Immature natural killer cell (primary cell): ENCODE measurements around the gene WHRN. TPM values are rescaled to one million over a fixed set of nuclear protein-coding genes. Genes with fewer than 3 reads are reported as not detected.

Source experiments
- DNase-seq, 3 donors: peaks; one replicate each; pipeline ENCODE4 v3.0.0; 2022; ENCODE audit warnings: mixed read lengths in 1 of 3
- H3K27ac Mint-ChIP-seq, 6 donors: one replicate each; pipeline ENCODE4 v1.8.0; 2020; ENCODE audit warnings: mixed read lengths in 6 of 6, mild to moderate bottlenecking in 5 of 6, inconsistent platforms in 4 of 6, moderate library complexity in 3 of 6
- H3K27me3 Mint-ChIP-seq, 3 donors: one replicate each; pipeline ENCODE4 v1.8.0; 2020 to 2021; ENCODE audit warnings: low read depth in 3 of 3, mild to moderate bottlenecking in 3 of 3, mixed read lengths in 3 of 3, moderate library complexity in 3 of 3, inconsistent platforms in 1 of 3
- H3K36me3 Mint-ChIP-seq, 3 donors: one replicate each; pipeline ENCODE4 v1.8.0; 2020; ENCODE audit warnings: mixed read lengths in 3 of 3, inconsistent platforms in 2 of 3, mild to moderate bottlenecking in 2 of 3
- H3K4me1 Mint-ChIP-seq, 2 donors: one replicate each; pipeline ENCODE4 v1.8.0; 2020; ENCODE audit warnings: inconsistent platforms in 2 of 2, mild to moderate bottlenecking in 2 of 2, mixed read lengths in 2 of 2, moderate library complexity in 1 of 2
- H3K4me3 Mint-ChIP-seq, 5 donors: one replicate each; pipeline ENCODE4 v1.8.0; 2020; ENCODE audit warnings: mild to moderate bottlenecking in 5 of 5, mixed read lengths in 5 of 5, inconsistent platforms in 3 of 5, moderate library complexity in 3 of 5
- H3K9me3 Mint-ChIP-seq, 6 donors: one replicate each; pipeline ENCODE4 v1.8.0; 2020; ENCODE audit warnings: mild to moderate bottlenecking in 6 of 6, mixed read lengths in 6 of 6, inconsistent platforms in 4 of 6, moderate library complexity in 3 of 6
- polyA plus RNA-seq, 3 donors: library from polyadenylated mRNA; unstranded; fragments of 300-500 nt; fragmentation: Illumina TruSeq; gene quantifications; one replicate each; pipeline ENCODE4 v1.2.3, GENCODE V29; 2021

WHRN gene
- polyA plus RNA-seq, 3 donors from 2014 or later: 0.22 to 1.4 (median 1.0) TPM

GRCh38 chr9:114525513-114525912 lies 20.2 kb upstream of the WHRN start:
- peaks cover 0 to 3% (median 0%) of the 10 kb centered on the region in 3 donors for H3K36me3 Mint-ChIP-seq
- H3K27ac Mint-ChIP-seq: no peak overlapping the region
- peaks cover 3 to 4% (median 4%) of the 10 kb centered on the region in 3 donors for H3K27me3 Mint-ChIP-seq
- H3K9me3 Mint-ChIP-seq: no peaks in the 10 kb centered on the region
- DNase-seq: no peak
- no peak overlapping the region for H3K4me3 Mint-ChIP-seq
- H3K4me1 Mint-ChIP-seq: no peaks in the 10 kb centered on the region

DNA sequence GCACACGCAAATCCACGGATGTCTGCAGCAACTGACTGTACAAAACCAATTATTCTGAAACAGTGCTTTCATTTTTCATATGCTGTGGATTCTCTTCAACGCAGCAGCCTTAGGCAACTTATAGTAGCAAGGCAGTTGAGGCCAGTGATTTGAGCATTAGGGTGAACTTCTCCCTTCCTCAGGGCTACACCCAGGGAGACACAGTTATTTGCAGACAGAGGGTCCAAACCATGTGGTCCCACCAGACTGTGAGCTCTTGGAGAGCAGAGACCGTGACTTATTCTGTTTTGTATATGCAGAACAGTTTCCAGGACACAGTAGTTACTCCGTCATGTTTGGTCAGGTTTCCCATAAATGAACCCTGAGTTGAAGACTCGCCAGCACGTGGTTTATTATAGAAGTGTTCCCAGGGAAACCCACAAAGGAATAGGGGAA lies 19.0 kb upstream of the WHRN start:
- no peak overlapping the region for H3K27ac Mint-ChIP-seq
- DNase-seq: no peak
- no peaks in the 10 kb centered on the region for H3K9me3 Mint-ChIP-seq
- peaks cover 0 to 3% (median 0%) of the 10 kb centered on the region in 3 donors for H3K36me3 Mint-ChIP-seq
- H3K4me1 Mint-ChIP-seq: peaks cover 0 to 1% of the 10 kb centered on the region in 2 donors
- H3K4me3 Mint-ChIP-seq: no peak overlapping the region
- H3K27me3 Mint-ChIP-seq: peaks cover 4 to 6% (median 4%) of the 10 kb centered on the region in 3 donors

GRCh38 chr9:114522847-114523246 lies 17.6 kb upstream of the WHRN start:
- no peak for DNase-seq
- Mint-ChIP-seq H3K27me3 (peaks cover 4 to 6% (median 5%) of the 10 kb centered on the region in 3 donors), H3K36me3 (peaks cover 0 to 3% (median 0%) of the 10 kb centered on the region in 3 donors), H3K4me1 (peaks cover 11 to 12% of the 10 kb centered on the region in 2 donors), H3K27ac (no peak overlapping the region), H3K9me3 (no peaks in the 10 kb centered on the region), H3K4me3 (no peak overlapping the region)

DNA sequence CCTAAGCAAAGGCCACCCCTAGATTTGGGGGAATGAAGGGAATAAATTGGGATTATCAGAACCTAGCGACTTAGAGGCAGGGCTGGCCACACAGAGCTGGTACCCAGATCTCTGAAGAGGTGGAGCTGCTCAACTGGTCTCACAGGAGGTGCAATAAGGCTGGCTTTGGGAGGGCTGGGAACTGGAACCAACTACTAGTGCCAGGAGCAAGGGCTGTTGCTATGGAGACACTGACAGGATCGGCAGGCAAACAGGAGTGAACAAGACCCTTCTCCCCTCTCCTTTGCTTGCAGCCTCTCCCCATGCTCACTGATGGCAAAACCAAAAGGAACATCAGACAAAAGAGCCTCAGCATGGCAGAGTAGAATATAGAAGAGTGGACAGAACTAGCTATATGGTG lies 17.0 kb upstream of the WHRN start:
- no peak for DNase-seq
- H3K9me3 Mint-ChIP-seq: no peaks in the 10 kb centered on the region
- no peaks in the 10 kb centered on the region for H3K36me3 Mint-ChIP-seq
- no peak overlapping the region for H3K27ac Mint-ChIP-seq
- H3K4me3 Mint-ChIP-seq: no peak overlapping the region
- peaks cover 2 to 6% (median 5%) of the 10 kb centered on the region in 3 donors for H3K27me3 Mint-ChIP-seq
- peaks cover 12 to 16% of the 10 kb centered on the region in 2 donors for H3K4me1 Mint-ChIP-seq

DNA sequence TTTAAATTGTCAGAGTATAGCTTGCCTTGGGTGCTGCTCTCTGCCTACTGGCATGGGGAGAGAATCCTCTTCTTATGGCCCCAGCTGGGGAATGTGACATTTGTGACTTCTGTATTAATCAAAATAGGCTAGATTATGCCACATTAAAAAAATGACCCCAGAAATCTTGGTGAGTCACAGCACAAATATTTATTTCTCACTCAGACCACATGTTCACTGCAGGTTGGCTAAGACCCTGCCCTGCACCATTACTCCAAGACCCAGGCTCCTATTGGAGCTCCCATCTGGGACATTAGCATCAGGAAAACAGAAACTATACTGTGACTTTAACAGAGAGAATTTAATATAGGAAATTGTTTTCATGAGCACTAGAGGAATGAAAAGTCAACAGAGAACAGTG lies 16.6 kb upstream of the WHRN start:
- H3K4me3 Mint-ChIP-seq: no peak overlapping the region
- H3K4me1 Mint-ChIP-seq: peaks cover 13 to 20% of the 10 kb centered on the region in 2 donors
- no peak for DNase-seq
- no peaks in the 10 kb centered on the region for H3K9me3 Mint-ChIP-seq
- peaks cover 2 to 6% (median 5%) of the 10 kb centered on the region in 3 donors for H3K27me3 Mint-ChIP-seq
- no peak overlapping the region for H3K27ac Mint-ChIP-seq
- H3K36me3 Mint-ChIP-seq: no peaks in the 10 kb centered on the region

DNA sequence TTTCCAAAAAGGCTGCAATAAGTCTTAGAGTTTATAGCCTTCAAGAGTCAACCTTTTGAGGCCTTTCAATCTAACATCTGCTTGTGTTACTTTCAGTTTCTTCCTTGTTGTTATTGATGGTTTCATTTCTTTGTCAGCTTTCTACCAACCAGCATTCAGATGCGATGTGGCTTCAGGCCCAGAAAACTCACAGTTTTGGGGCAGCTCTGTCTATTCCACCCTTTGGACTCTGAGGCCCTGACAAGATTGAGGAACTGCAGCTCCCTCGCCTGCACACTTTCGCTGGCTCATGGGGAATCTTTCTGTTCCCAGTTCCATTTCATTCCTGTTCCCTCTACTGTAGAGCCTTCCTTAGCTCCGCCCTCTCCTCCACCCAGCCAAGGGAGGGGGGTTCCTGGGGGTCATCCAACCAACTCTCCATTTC lies 13.3 kb upstream of the WHRN start:
- peaks cover 17 to 33% of the 10 kb centered on the region in 2 donors for H3K4me1 Mint-ChIP-seq
- peak overlapping the region; percentile 82 to 92 (median 90) for H3K27ac Mint-ChIP-seq
- H3K27me3 Mint-ChIP-seq: peaks cover 2 to 7% (median 3%) of the 10 kb centered on the region in 3 donors
- no peaks in the 10 kb centered on the region for H3K36me3 Mint-ChIP-seq
- no peaks in the 10 kb centered on the region for H3K9me3 Mint-ChIP-seq
- peak overlapping the region in 3 of 5 donors; percentile 1 to 42 (median 41) for H3K4me3 Mint-ChIP-seq
- DNase-seq: peak; percentile 51 to 55 (median 51)

DNA sequence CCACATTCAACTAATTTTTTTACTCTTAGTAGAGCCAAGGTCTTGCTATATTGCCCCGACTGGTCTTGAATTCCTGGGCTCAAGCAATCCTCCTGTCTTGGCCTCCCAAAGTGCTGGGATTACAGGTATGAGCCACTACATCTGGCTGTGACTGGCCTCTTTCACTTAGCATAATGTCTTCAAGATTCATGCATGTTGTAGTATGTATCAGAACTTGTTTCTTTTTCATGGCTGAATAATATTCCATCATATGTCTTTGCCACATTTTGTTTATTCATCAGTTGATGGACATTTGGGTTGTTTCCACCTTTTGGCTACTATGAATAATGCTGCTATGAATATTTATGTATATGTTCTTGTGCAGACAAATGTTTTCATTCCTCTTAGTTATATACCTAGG lies 12.8 kb upstream of the WHRN start:
- no peak for DNase-seq
- Mint-ChIP-seq H3K27ac (peak overlapping the region; percentile 82 to 92 (median 90)), H3K27me3 (peaks cover 2 to 7% (median 4%) of the 10 kb centered on the region in 3 donors), H3K4me3 (peak overlapping the region in 2 of 5 donors; percentile 1 to 41), H3K36me3 (no peaks in the 10 kb centered on the region), H3K4me1 (peaks cover 22 to 38% of the 10 kb centered on the region in 2 donors), H3K9me3 (no peaks in the 10 kb centered on the region)

DNA sequence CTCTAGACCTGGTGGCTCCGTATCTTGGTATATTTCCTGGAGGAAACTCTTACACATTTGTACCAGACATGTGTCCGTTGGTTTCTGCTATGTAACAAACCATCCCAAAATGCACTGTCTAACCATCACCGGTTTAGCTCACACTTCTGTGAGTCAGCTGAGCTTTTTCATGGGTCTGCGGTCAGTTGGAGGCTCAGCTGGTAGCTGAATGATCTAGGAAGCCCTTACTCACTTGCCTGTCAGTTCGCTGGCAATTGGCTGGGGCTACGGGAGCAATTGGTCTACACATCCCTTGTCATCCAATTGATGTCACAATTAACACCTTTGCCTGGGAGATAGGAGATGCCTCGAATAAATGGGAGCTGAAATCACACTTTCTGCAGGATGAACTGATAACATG lies 11.6 kb upstream of the WHRN start:
- Mint-ChIP-seq H3K36me3 (no peaks in the 10 kb centered on the region), H3K4me1 (peaks cover 23 to 42% of the 10 kb centered on the region in 2 donors), H3K4me3 (no peak overlapping the region), H3K27me3 (peaks cover 4 to 7% (median 4%) of the 10 kb centered on the region in 3 donors), H3K9me3 (no peaks in the 10 kb centered on the region), H3K27ac (peak overlapping the region; percentile 19 to 80 (median 38))
- peak; percentile 37 to 46 (median 45) for DNase-seq

- H3K27me3 Mint-ChIP-seq: peaks cover 4 to 10% (median 7%) of the 10 kb centered on the region in 3 donors
- DNase-seq: no peak
- no peak overlapping the region for H3K27ac Mint-ChIP-seq
- no peak overlapping the region for H3K4me3 Mint-ChIP-seq
- H3K36me3 Mint-ChIP-seq: no peaks in the 10 kb centered on the region
- no peaks in the 10 kb centered on the region for H3K9me3 Mint-ChIP-seq
- peaks cover 23 to 42% of the 10 kb centered on the region in 2 donors for H3K4me1 Mint-ChIP-seq
Measured at GRCh38 chr9:114515528-114515927, 10.3 kb upstream of the WHRN start.

DNA sequence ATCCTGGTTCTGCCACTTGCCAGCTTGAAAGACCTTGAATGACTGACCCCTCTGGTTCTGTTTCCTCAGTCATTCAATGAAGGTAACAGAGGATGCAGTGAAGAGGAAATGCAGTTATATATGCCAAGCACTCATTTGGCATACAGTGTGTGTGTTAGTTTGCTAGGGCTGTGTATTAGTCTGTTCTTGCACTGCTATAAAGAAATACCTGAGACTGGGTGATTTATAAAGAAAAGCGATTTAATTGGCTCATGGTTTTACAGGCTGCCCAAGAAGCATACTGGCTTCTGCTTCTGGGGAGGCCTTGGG lies 8.6 kb upstream of the WHRN start:
- no peak for DNase-seq
- Mint-ChIP-seq H3K9me3 (peaks cover 0 to 2% (median 0%) of the 10 kb centered on the region in 6 donors), H3K4me1 (peaks cover 21 to 40% of the 10 kb centered on the region in 2 donors), H3K27me3 (peaks cover 6 to 20% (median 7%) of the 10 kb centered on the region in 3 donors), H3K4me3 (no peak overlapping the region), H3K36me3 (no peaks in the 10 kb centered on the region), H3K27ac (peak overlapping the region in 1 of 6 donors; percentile 49)

DNA sequence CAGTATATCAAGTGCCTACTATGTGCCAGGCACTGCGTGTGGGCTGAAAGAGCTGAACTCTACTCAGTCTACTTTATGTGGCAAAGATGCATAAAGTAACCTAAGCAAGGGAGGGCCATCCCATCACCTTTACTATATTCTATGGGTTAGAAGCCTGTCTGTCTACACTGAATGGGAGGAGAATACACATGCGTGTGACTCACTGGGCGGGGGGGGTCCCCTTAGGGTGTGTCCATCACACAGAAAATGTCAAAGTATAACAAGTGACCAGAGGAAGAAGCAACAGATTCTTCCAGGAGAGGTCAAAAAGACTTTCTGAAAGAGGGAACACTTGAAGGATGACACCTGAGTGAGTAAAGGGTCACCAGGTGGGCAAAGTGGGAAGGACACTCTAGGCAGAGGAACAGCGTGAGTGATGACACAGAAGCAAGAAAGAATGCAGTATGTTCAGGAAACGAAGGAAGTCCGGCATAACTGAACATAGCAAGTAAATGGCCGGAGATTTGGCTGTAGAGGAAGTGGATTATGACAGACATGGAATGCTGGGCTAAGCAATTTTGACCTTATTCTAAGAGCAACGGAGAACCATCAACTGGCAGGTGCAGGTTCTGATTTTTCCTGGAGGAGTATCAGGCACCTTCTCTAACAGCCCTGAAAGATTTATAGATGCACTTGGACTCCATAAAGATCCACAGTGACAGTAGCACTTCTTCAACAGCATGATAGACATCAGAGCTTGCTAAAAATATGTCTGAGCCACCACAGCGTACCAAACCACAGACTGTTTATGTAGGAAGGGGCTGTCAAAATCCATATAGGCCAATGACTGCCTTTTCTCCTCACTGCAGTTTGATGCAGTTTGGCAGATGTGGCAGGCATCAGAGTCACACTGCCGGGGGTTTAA lies 8.0 kb upstream of the WHRN start:
- no peak for DNase-seq
- H3K27me3 Mint-ChIP-seq: peaks cover 5 to 22% (median 7%) of the 10 kb centered on the region in 3 donors
- H3K4me1 Mint-ChIP-seq: peaks cover 15 to 34% of the 10 kb centered on the region in 2 donors
- no peaks in the 10 kb centered on the region for H3K36me3 Mint-ChIP-seq
- peaks cover 0 to 2% (median 0%) of the 10 kb centered on the region in 6 donors for H3K9me3 Mint-ChIP-seq
- no peak overlapping the region for H3K27ac Mint-ChIP-seq
- no peak overlapping the region for H3K4me3 Mint-ChIP-seq

- H3K36me3 Mint-ChIP-seq: no peaks in the 10 kb centered on the region
- no peak overlapping the region for H3K27ac Mint-ChIP-seq
- peaks cover 11 to 26% of the 10 kb centered on the region in 2 donors for H3K4me1 Mint-ChIP-seq
- no peak for DNase-seq
- no peak overlapping the region for H3K4me3 Mint-ChIP-seq
- H3K27me3 Mint-ChIP-seq: peaks cover 7 to 29% (median 10%) of the 10 kb centered on the region in 3 donors
- H3K9me3 Mint-ChIP-seq: peaks cover 0 to 2% (median 0%) of the 10 kb centered on the region in 6 donors
Measured at GRCh38 chr9:114511978-114512874, 7.0 kb upstream of the WHRN start.

DNA sequence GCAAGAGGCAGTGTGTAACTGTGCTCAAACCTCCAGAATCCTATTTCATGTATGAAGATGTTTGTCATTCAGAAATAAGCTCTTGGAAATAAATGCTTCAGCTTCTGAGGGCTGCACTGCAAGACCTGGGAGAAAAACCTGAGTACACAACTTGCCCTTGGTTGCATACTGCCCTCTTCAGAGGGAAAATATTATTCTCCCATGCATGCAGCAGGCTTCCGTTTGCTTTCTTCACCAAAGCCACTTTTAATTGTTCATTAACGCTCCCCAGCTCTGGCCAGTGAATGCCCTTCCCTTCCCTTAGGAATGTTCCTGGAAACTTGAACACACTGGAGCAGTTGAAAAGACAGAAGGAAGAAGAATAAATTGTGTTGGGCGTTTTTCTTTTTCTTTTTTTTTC lies 2.5 kb upstream of the WHRN start:
- no peaks in the 10 kb centered on the region for H3K36me3 Mint-ChIP-seq
- peaks cover 15 to 43% (median 17%) of the 10 kb centered on the region in 3 donors for H3K27me3 Mint-ChIP-seq
- H3K4me3 Mint-ChIP-seq: no peak overlapping the region
- DNase-seq: peak in 1 of 3 donors; percentile 35
- H3K9me3 Mint-ChIP-seq: peaks cover 0 to 2% (median 0%) of the 10 kb centered on the region in 6 donors
- peak overlapping the region in 2 of 6 donors; percentile 70 to 71 for H3K27ac Mint-ChIP-seq
- peaks cover 21 to 29% of the 10 kb centered on the region in 2 donors for H3K4me1 Mint-ChIP-seq
